Measurements from ENCODE around the gene PPP3R1. TPM values are rescaled to one million over a fixed set of nuclear protein-coding genes. Genes with fewer than 3 reads are reported as not detected.

PPP3R1 gene
- total RNA-seq, 2 experiments from 2014 or later = 15.1 to 90.3 TPM

- peak overlapping the region; percentile 20; the same call in 1 of the 2 replicates for H3K4me2 ChIP-seq (ENCODE audit: low read length)
- DNase-seq (ENCODE audit: low spot score) = no peak
- no peak overlapping the region for H3K27ac ChIP-seq (ENCODE audit: low read depth, low read length, poor library complexity, severe bottlenecking)
- no TSS peak for BruUV-seq (replicated peaks)
- POLR2A ChIA-PET = interaction anchor here (0.6 to 1.3 kb wide), 3 partner anchors 8 to 532 kb away, joined by 3 to 8 read pairs (median 3); no protein-coding TSS in a partner anchor
- peaks cover 42% of the 10 kb centered on the region for H3K36me3 ChIP-seq (ENCODE audit: insufficient read depth, low read length)
- TF ChIP-seq CTCF (conservative IDR thresholded peaks at IDR 0.05; ENCODE audit: low read length) (no peak), EZH2phosphoT487 (IDR thresholded peaks at IDR 0.05; ENCODE audit: borderline replicate concordance, low read depth, low read length) (no peak)
- intact Hi-C loops (cut with micrococcal nuclease; ENCODE audit: unreplicated experiment) = no loop called here
- no peak overlapping the region for H2AFZ ChIP-seq (ENCODE audit: low read length)
- no peaks in the 10 kb centered on the region for H3K9me2 ChIP-seq (ENCODE audit: insufficient read depth, low read length)
- peaks cover 100% of the 10 kb centered on the region for H3K79me2 ChIP-seq (ENCODE audit: insufficient read depth, low read depth, low read length)
- no peak overlapping the region for H3K4me3 ChIP-seq (ENCODE audit: low read depth, low read length, poor library complexity, severe bottlenecking)
- H4K20me1 ChIP-seq (ENCODE audit: insufficient read depth, low read length) = peaks cover 57% of the 10 kb centered on the region
- CTCF ChIA-PET (ENCODE audit: unreplicated experiment) = no interaction called here
- no peaks in the 10 kb centered on the region for H3K9me3 ChIP-seq (ENCODE audit: low read length)
- H3K4me1 ChIP-seq (ENCODE audit: insufficient read depth, low read length, poor library complexity, severe bottlenecking) = peaks cover 30% of the 10 kb centered on the region
Measured at GRCh38 chr2:68231061-68231372, 21.3 kb downstream of the PPP3R1 start.

GRCh38 chr2:68230241-68231060 is 21.9 kb downstream of the PPP3R1 start:
- H3K9me3 ChIP-seq (ENCODE audit: low read length) = no peaks in the 10 kb centered on the region
- no peak for DNase-seq (ENCODE audit: low spot score)
- H3K9me2 ChIP-seq (ENCODE audit: insufficient read depth, low read length) = no peaks in the 10 kb centered on the region
- CTCF ChIA-PET (ENCODE audit: unreplicated experiment) = no interaction called here
- no peak overlapping the region for H3K4me3 ChIP-seq (ENCODE audit: low read depth, low read length, poor library complexity, severe bottlenecking)
- no peak for TF ChIP-seq EZH2phosphoT487 (IDR thresholded peaks at IDR 0.05; ENCODE audit: borderline replicate concordance, low read depth, low read length)
- TF ChIP-seq CTCF (conservative IDR thresholded peaks at IDR 0.05; ENCODE audit: low read length) = no peak
- H3K79me2 ChIP-seq (ENCODE audit: insufficient read depth, low read depth, low read length) = peaks cover 100% of the 10 kb centered on the region
- peaks cover 41% of the 10 kb centered on the region for H3K36me3 ChIP-seq (ENCODE audit: insufficient read depth, low read length)
- H3K4me2 ChIP-seq (ENCODE audit: low read length) = no peak overlapping the region
- H3K27ac ChIP-seq (ENCODE audit: low read depth, low read length, poor library complexity, severe bottlenecking) = no peak overlapping the region
- H2AFZ ChIP-seq (ENCODE audit: low read length) = no peak overlapping the region
- POLR2A ChIA-PET = interaction anchor here (0.6 to 1.3 kb wide), 2 partner anchors 8 to 13 kb away, joined by 3 to 8 read pairs; no protein-coding TSS in a partner anchor
- TSS peak; percentile 8 for BruUV-seq (replicated peaks)
- intact Hi-C loops (cut with micrococcal nuclease; ENCODE audit: unreplicated experiment) = no loop called here
- peaks cover 36% of the 10 kb centered on the region for H3K4me1 ChIP-seq (ENCODE audit: insufficient read depth, low read length, poor library complexity, severe bottlenecking)
- peaks cover 59% of the 10 kb centered on the region for H4K20me1 ChIP-seq (ENCODE audit: insufficient read depth, low read length)

- Histone ChIP-seq H2AFZ (ENCODE audit: low read length) (no peak overlapping the region), H3K27ac (ENCODE audit: low read depth, low read length, poor library complexity, severe bottlenecking) (no peak overlapping the region), H4K20me1 (ENCODE audit: insufficient read depth, low read length) (peaks cover 59% of the 10 kb centered on the region), H3K79me2 (ENCODE audit: insufficient read depth, low read depth, low read length) (peaks cover 100% of the 10 kb centered on the region), H3K36me3 (ENCODE audit: insufficient read depth, low read length) (peaks cover 58% of the 10 kb centered on the region), H3K9me2 (ENCODE audit: insufficient read depth, low read length) (no peaks in the 10 kb centered on the region), H3K4me2 (ENCODE audit: low read length) (no peak overlapping the region), H3K4me3 (ENCODE audit: low read depth, low read length, poor library complexity, severe bottlenecking) (no peak overlapping the region), H3K4me1 (ENCODE audit: insufficient read depth, low read length, poor library complexity, severe bottlenecking) (peaks cover 44% of the 10 kb centered on the region), H3K9me3 (ENCODE audit: low read length) (peaks cover 16% of the 10 kb centered on the region)
- CTCF ChIA-PET (ENCODE audit: unreplicated experiment) = no interaction called here
- POLR2A ChIA-PET = interaction anchor here (0.7 to 1.4 kb wide), 3 partner anchors 12 to 46 kb away, joined by 3 read pairs; no protein-coding TSS in a partner anchor
- BruUV-seq (replicated peaks) = no TSS peak
- intact Hi-C loops (cut with micrococcal nuclease; ENCODE audit: unreplicated experiment) = no loop called here
- no peak for TF ChIP-seq CTCF (conservative IDR thresholded peaks at IDR 0.05; ENCODE audit: low read length)
- no peak for TF ChIP-seq EZH2phosphoT487 (IDR thresholded peaks at IDR 0.05; ENCODE audit: borderline replicate concordance, low read depth, low read length)
- DNase-seq (ENCODE audit: low spot score) = no peak
Measured at GRCh38 chr2:68226794-68227193, 25.5 kb downstream of the PPP3R1 start.
